Common myeloid progenitor, CD34-positive (primary cell): ENCODE data around the gene EXOC6B.
A peak's percentile ranks its signal among the peaks of the same experiment; 100 is the strongest.

Source experiments
- CTCF ChIA-PET: fragments of 350-600 bp; sonication (Branson Sonifier 250); formaldehyde crosslinking; loops from one replicate; lab custom pipeline; 2021; ENCODE audit warnings: antibody characterized with exemption; lab: Charles Lee
- POLR2A ChIA-PET: fragments of 350-600 bp; sonication (Branson Sonifier 250); formaldehyde crosslinking; loops from one replicate; lab custom pipeline; 2021; ENCODE audit warnings: antibody characterized with exemption; lab: Charles Lee
- DNase-seq, 3 donors: peaks; one replicate each; pipeline versions ENCODE4 v3.0.0 to v3.0.0-alpha.2; 2013
- H3K27ac ChIP-seq, 2 experiments: 1 replicate in 1 of 2; 2 replicates in 1 of 2; pipeline ENCODE4 v1.7.0; 2013; ENCODE audit warnings: inconsistent platforms in 2 of 2, low read length in 2 of 2, mild to moderate bottlenecking in 2 of 2, low read depth in 1 of 2, moderate library complexity in 1 of 2; ENCODE audit not compliant: severe bottlenecking in 2 of 2, insufficient read depth in 1 of 2, poor library complexity in 1 of 2
- H3K27me3 ChIP-seq, 5 experiments: replicated peaks in 2 of 5; 1 replicate in 3 of 5; 2 replicates in 2 of 5; pipeline versions ENCODE4 v1.6.1 to v1.7.0; 2013; ENCODE audit warnings: low read length in 4 of 5, mild to moderate bottlenecking in 2 of 5, moderate library complexity in 2 of 5, inconsistent platforms in 1 of 5; ENCODE audit not compliant: insufficient read depth in 5 of 5, control insufficient read depth in 4 of 5
- H3K36me3 ChIP-seq, 4 experiments: 1 replicate in 2 of 4; 2 replicates in 2 of 4; pipeline versions ENCODE4 v1.6.1 to v1.7.0; 2013; ENCODE audit warnings: low read length in 3 of 4, control low read depth in 1 of 4, mild to moderate bottlenecking in 1 of 4; ENCODE audit not compliant: control insufficient read depth in 4 of 4, insufficient read depth in 4 of 4
- H3K4me1 ChIP-seq, 4 experiments: 1 replicate in 3 of 4; 2 replicates in 1 of 4; pipeline versions ENCODE4 v1.6.1 to v1.7.1; 2013; ENCODE audit warnings: low read length in 3 of 4, mild to moderate bottlenecking in 3 of 4, control low read depth in 1 of 4, inconsistent platforms in 1 of 4, moderate library complexity in 1 of 4; ENCODE audit not compliant: control insufficient read depth in 4 of 4, insufficient read depth in 4 of 4; ENCODE audit errors: control extremely low read depth in 1 of 4
- H3K4me3 ChIP-seq, 7 experiments: 1 replicate in 4 of 7; 2 replicates in 3 of 7; pipeline versions ENCODE4 v1.5.1 to v1.7.0; 2013; ENCODE audit warnings: mild to moderate bottlenecking in 7 of 7, low read length in 6 of 7, moderate library complexity in 6 of 7, inconsistent platforms in 2 of 7, low read depth in 2 of 7, control low read depth in 1 of 7; ENCODE audit not compliant: insufficient read depth in 4 of 7, control insufficient read depth in 1 of 7; ENCODE audit errors: extremely low read depth in 1 of 7
- H3K9me3 ChIP-seq, 5 experiments: 1 replicate in 4 of 5; 2 replicates in 1 of 5; pipeline versions ENCODE4 v1.6.1 to v1.7.1; 2013; ENCODE audit warnings: low read length in 4 of 5, mild to moderate bottlenecking in 2 of 5, inconsistent platforms in 1 of 5, low read depth in 1 of 5, moderate library complexity in 1 of 5; ENCODE audit not compliant: control insufficient read depth in 4 of 5, insufficient read depth in 2 of 5; ENCODE audit errors: control extremely low read depth in 1 of 5
- WGBS: methylation state at CpG from one replicate; pipeline ENCODE4 v1.1.5; 2013; ENCODE audit not compliant: insufficient coverage; 5-methylcytosine and 5-hydroxymethylcytosine counted together

The EXOC6B gene

GRCh38 chr2:72727356-72727755, 98.5 kb downstream of the EXOC6B start:
- H3K4me3 ChIP-seq: no peak overlapping the region
- 100% methylated on average over 2 of the region's 4 CpGs for WGBS
- ChIA-PET CTCF (no interaction called here), POLR2A (no interaction called here)
- peaks cover 0 to 2% (median 0%) of the 10 kb centered on the region in 4 experiments for H3K36me3 ChIP-seq
- peak in 1 of 3 donors; percentile 4 for DNase-seq
- H3K4me1 ChIP-seq: no peaks in the 10 kb centered on the region
- no peaks in the 10 kb centered on the region for H3K27me3 ChIP-seq
- no peaks in the 10 kb centered on the region for H3K9me3 ChIP-seq
- H3K27ac ChIP-seq: no peak overlapping the region

- DNase-seq: no peak
- H3K4me3 ChIP-seq: no peak overlapping the region
- H3K27ac ChIP-seq: no peak overlapping the region
- H3K9me3 ChIP-seq: no peaks in the 10 kb centered on the region
- H3K36me3 ChIP-seq: no peaks in the 10 kb centered on the region
- ChIA-PET POLR2A (no interaction called here), CTCF (interaction anchor here (0.6 to 1.5 kb wide), 2 partner anchors 22 to 1579 kb away, joined by 3 to 4 read pairs; no protein-coding TSS in a partner anchor)
- no peaks in the 10 kb centered on the region for H3K27me3 ChIP-seq
- peaks cover 4 to 8% (median 5%) of the 10 kb centered on the region in 4 experiments for H3K4me1 ChIP-seq
- WGBS: 86% methylated on average over 1 of the region's 3 CpGs
Measured at GRCh38 chr2:72723769-72724370, 102.0 kb downstream of the EXOC6B start.

GRCh38 chr2:72722492-72723070, 103.3 kb downstream of the EXOC6B start:
- no peaks in the 10 kb centered on the region for H3K9me3 ChIP-seq
- no peaks in the 10 kb centered on the region for H3K27me3 ChIP-seq
- 100% methylated on average over 3 of the region's 3 CpGs for WGBS
- H3K36me3 ChIP-seq: no peaks in the 10 kb centered on the region
- no peak for DNase-seq
- CTCF ChIA-PET: no interaction called here
- peaks cover 4 to 8% (median 5%) of the 10 kb centered on the region in 4 experiments for H3K4me1 ChIP-seq
- POLR2A ChIA-PET: interaction anchor here (0.6 kb wide), 1 partner anchor 626 kb away, joined by 5 read pairs; no protein-coding TSS in a partner anchor
- no peak overlapping the region for H3K4me3 ChIP-seq
- no peak overlapping the region for H3K27ac ChIP-seq

GRCh38 chr2:72719416-72719815, 106.4 kb downstream of the EXOC6B start:
- H3K27ac ChIP-seq: no peak overlapping the region
- peaks cover 4 to 8% (median 5%) of the 10 kb centered on the region in 4 experiments for H3K4me1 ChIP-seq
- 94% methylated on average over 3 of the region's 4 CpGs for WGBS
- CTCF ChIA-PET: no interaction called here
- no peak overlapping the region for H3K4me3 ChIP-seq
- H3K9me3 ChIP-seq: no peaks in the 10 kb centered on the region
- H3K36me3 ChIP-seq: no peaks in the 10 kb centered on the region
- no peaks in the 10 kb centered on the region for H3K27me3 ChIP-seq
- peak in 2 of 3 donors; percentile 13 to 42 for DNase-seq
- POLR2A ChIA-PET: no interaction called here

GRCh38 chr2:72718876-72719275, 107.0 kb downstream of the EXOC6B start:
- Histone ChIP-seq H3K9me3 (no peaks in the 10 kb centered on the region), H3K4me1 (peaks cover 4 to 8% (median 5%) of the 10 kb centered on the region in 4 experiments), H3K4me3 (no peak overlapping the region), H3K27me3 (no peaks in the 10 kb centered on the region), H3K36me3 (no peaks in the 10 kb centered on the region), H3K27ac (no peak overlapping the region)
- POLR2A ChIA-PET: no interaction called here
- DNase-seq: no peak
- CTCF ChIA-PET: no interaction called here

- POLR2A ChIA-PET: no interaction called here
- CTCF ChIA-PET: no interaction called here
- Histone ChIP-seq H3K4me3 (no peak overlapping the region), H3K27me3 (no peaks in the 10 kb centered on the region), H3K4me1 (peaks cover 4 to 8% (median 5%) of the 10 kb centered on the region in 4 experiments), H3K36me3 (no peaks in the 10 kb centered on the region), H3K9me3 (no peaks in the 10 kb centered on the region), H3K27ac (no peak overlapping the region)
- DNase-seq: peak in 1 of 3 donors; percentile 3
- WGBS: 0% methylated on average over 1 of the region's 2 CpGs
Measured at GRCh38 chr2:72716601-72717000, 109.2 kb downstream of the EXOC6B start.

- POLR2A ChIA-PET: no interaction called here
- CTCF ChIA-PET: no interaction called here
Measured at GRCh38 chr2:72713857-72714256, 112.0 kb downstream of the EXOC6B start.

More at GRCh38 chr2:72713857-72714256, 112.0 kb downstream of the EXOC6B start:
- no peak for DNase-seq
- Histone ChIP-seq H3K27ac (no peak overlapping the region), H3K4me3 (no peak overlapping the region), H3K36me3 (no peaks in the 10 kb centered on the region), H3K4me1 (no peaks in the 10 kb centered on the region), H3K9me3 (no peaks in the 10 kb centered on the region), H3K27me3 (no peaks in the 10 kb centered on the region)
